Left ventricle myocardium superior (tissue), 1 donor: Measurements from ENCODE around the gene NXNL2. TPM values are rescaled to one million over a fixed set of nuclear protein-coding genes. Genes with fewer than 3 reads are reported as not detected.

Source experiments
- total RNA-seq: library from RNA; stranded (reverse); fragmentation: NEBNext Ultra II Directional; extraction: Animal tissue kit (Norgen Biotek cat#: 25700); gene quantifications from one replicate; pipeline ENCODE4 v1.2.1, GENCODE V29; 2021
- donor health status: DM: no; HTN: yes; CAD: no; lungs with severe emphysema.

Gene NXNL2
- total RNA-seq, 1 donor from 2014 or later = not detected

Other genes starting within 250 kb of the NXNL2 start
- gene SPIN1, start 146.7 kb upstream of the NXNL2 start, total RNA-seq = 56.6 TPM